ENCODE measurements around the gene VPS35L.

DNA sequence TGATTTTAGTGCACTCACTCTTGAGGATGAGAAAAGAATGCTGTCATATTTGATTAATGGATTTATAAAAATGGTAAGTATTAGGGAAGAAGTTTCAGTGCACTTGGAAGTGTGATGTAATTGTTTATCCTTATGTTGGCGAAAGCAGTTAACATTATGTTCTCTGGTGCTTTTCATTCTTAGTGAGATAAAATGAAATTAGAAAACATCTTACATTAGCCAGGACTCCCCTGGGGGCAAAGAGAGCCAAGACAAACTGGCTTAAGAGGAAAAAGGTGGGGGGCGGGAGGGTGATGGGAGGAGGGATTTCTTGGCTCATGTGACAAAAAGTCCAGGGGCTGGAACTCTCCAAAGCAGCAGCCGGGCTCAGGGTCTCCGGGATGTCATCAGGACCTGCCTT is 89.4 kb downstream of the VPS35L start:
- TF ChIP-seq, protein P1, sequence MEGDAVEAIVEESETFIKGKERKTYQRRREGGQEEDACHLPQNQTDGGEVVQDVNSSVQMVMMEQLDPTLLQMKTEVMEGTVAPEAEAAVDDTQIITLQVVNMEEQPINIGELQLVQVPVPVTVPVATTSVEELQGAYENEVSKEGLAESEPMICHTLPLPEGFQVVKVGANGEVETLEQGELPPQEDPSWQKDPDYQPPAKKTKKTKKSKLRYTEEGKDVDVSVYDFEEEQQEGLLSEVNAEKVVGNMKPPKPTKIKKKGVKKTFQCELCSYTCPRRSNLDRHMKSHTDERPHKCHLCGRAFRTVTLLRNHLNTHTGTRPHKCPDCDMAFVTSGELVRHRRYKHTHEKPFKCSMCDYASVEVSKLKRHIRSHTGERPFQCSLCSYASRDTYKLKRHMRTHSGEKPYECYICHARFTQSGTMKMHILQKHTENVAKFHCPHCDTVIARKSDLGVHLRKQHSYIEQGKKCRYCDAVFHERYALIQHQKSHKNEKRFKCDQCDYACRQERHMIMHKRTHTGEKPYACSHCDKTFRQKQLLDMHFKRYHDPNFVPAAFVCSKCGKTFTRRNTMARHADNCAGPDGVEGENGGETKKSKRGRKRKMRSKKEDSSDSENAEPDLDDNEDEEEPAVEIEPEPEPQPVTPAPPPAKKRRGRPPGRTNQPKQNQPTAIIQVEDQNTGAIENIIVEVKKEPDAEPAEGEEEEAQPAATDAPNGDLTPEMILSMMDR (IDR thresholded peaks at IDR 0.05), result no peak
- no peak for TF ChIP-seq EZH2 (IDR thresholded peaks at IDR 0.05; ENCODE audit: borderline replicate concordance, insufficient read depth, low read depth, low read length, poor library complexity, severe bottlenecking)
